T-helper 1 cell treated with Interleukin-12 subunit alpha and Interleukin-12 subunit beta and Interleukin-4 antibody, amounts not matched to agents 30 ng/mL and 1 ng/mL, for 36 hours (primary cell): Measurements from ENCODE around the gene MAP2K3. TPM values are rescaled to one million over a fixed set of nuclear protein-coding genes. Genes with fewer than 3 reads are reported as not detected.

Experiments used
- intact Hi-C: fragments of 100-400 bp; cut with micrococcal nuclease; formaldehyde crosslinking; loops from one replicate; pipeline ENCODE4 v1.15.1; 2024
- total RNA-seq: library from RNA; stranded (reverse); gene quantifications from 2 replicates; pipeline ENCODE4 v1.2.3, GENCODE V29; 2022

The MAP2K3 gene
- total RNA-seq, 1 donor from 2014 or later = 80.7 TPM

- intact Hi-C loops = loop anchor here (5.0 kb wide), 1 partner anchor 1125 kb away; no protein-coding TSS in a partner anchor
These were observed 2.3 kb upstream of the MAP2K3 start for GRCh38 chr17:21282231-21282630.

- intact Hi-C loops = loop anchor here (5.0 kb wide), 1 partner anchor 1126 kb away; no protein-coding TSS in a partner anchor
These were observed 1.7 kb upstream of the MAP2K3 start for GRCh38 chr17:21282850-21283249.

- intact Hi-C loops = loop anchor here (1.0 to 5.0 kb wide), 10 partner anchors 8 to 1126 kb away; partner anchors contain the start of genes DHRS7B, NATD1, TMEM11 and USP22
These were observed 811 bp upstream of the MAP2K3 start for GRCh38 chr17:21283482-21284318.

GRCh38 chr17:21285164-21286065, 904 bp downstream of the MAP2K3 start:
- intact Hi-C loops = no loop called here

GRCh38 chr17:21286066-21286770, 1.7 kb downstream of the MAP2K3 start:
- intact Hi-C loops = no loop called here

- intact Hi-C loops = no loop called here
These were observed 2.6 kb downstream of the MAP2K3 start for GRCh38 chr17:21286909-21287702.

- intact Hi-C loops = loop anchor here (1.0 kb wide), 7 partner anchors 8 to 263 kb away; partner anchors contain the start of genes DHRS7B, NATD1, TMEM11 and USP22
These were observed 3.4 kb downstream of the MAP2K3 start for GRCh38 chr17:21287703-21288449.

- intact Hi-C loops = loop anchor here (1.0 kb wide), 7 partner anchors 8 to 263 kb away; partner anchors contain the start of genes DHRS7B, NATD1, TMEM11 and USP22
These were observed 4.1 kb downstream of the MAP2K3 start for GRCh38 chr17:21288571-21289017.

- intact Hi-C loops = no loop called here
These were observed 4.8 kb downstream of the MAP2K3 start for GRCh38 chr17:21289175-21289901.

GRCh38 chr17:21289902-21290571, 5.5 kb downstream of the MAP2K3 start:
- intact Hi-C loops = no loop called here

- intact Hi-C loops = no loop called here
These were observed 6.8 kb downstream of the MAP2K3 start for GRCh38 chr17:21291357-21291756.

- intact Hi-C loops = no loop called here
These were observed 7.4 kb downstream of the MAP2K3 start for GRCh38 chr17:21291862-21292261.

GRCh38 chr17:21292867-21293830, 8.6 kb downstream of the MAP2K3 start:
- intact Hi-C loops = no loop called here

- intact Hi-C loops = no loop called here
These were observed 9.3 kb downstream of the MAP2K3 start for GRCh38 chr17:21293831-21294210.

GRCh38 chr17:21294321-21295035, 10.0 kb downstream of the MAP2K3 start:
- intact Hi-C loops = no loop called here
